ENCODE measurements around the gene MYO1B. TPM values are rescaled to one million over a fixed set of nuclear protein-coding genes. Genes with fewer than 3 reads are reported as not detected.

Gene MYO1B
- total RNA-seq, 1 donor from 2014 or later = 157 TPM

GRCh38 chr2:191212119-191212518 is 33.1 kb upstream of the MYO1B start:
- no peaks in the 10 kb centered on the region for H3K27me3 Mint-ChIP-seq
- TF ChIP-seq, protein P1, sequence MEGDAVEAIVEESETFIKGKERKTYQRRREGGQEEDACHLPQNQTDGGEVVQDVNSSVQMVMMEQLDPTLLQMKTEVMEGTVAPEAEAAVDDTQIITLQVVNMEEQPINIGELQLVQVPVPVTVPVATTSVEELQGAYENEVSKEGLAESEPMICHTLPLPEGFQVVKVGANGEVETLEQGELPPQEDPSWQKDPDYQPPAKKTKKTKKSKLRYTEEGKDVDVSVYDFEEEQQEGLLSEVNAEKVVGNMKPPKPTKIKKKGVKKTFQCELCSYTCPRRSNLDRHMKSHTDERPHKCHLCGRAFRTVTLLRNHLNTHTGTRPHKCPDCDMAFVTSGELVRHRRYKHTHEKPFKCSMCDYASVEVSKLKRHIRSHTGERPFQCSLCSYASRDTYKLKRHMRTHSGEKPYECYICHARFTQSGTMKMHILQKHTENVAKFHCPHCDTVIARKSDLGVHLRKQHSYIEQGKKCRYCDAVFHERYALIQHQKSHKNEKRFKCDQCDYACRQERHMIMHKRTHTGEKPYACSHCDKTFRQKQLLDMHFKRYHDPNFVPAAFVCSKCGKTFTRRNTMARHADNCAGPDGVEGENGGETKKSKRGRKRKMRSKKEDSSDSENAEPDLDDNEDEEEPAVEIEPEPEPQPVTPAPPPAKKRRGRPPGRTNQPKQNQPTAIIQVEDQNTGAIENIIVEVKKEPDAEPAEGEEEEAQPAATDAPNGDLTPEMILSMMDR (IDR thresholded peaks at IDR 0.05; ENCODE audit: unreplicated experiment) = no peak
- peaks cover 15% of the 10 kb centered on the region for H3K9me3 Mint-ChIP-seq (ENCODE audit: low read depth)
- H3K4me3 Mint-ChIP-seq (ENCODE audit: low read depth) = no peak overlapping the region
- H3K27ac Mint-ChIP-seq = no peak overlapping the region
- no peak for DNase-seq (ENCODE audit: low spot score, unreplicated experiment)
- H3K4me1 Mint-ChIP-seq (ENCODE audit: low read depth) = peaks cover 2% of the 10 kb centered on the region
- peaks cover 4% of the 10 kb centered on the region for H3K36me3 Mint-ChIP-seq (ENCODE audit: insufficient read depth)

DNA sequence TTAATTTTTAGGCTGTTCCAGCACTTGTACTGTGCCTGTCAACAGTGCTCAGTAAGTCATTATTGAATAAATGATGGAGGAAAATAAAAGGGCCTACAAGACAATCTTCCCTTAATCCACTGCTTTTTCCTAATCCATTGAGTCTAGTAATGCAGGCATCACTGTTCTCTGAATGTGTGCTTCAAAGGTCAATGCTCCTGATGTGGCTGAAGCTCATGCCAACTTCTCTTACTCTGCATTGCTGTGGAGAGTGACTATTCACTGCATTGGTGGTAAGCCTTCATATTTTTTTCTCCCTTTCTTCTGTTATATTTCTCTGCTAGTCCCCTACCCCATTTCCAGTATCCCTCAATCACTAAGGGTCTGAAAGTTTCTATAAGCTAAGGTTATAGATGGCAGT is 31.9 kb upstream of the MYO1B start:
- Mint-ChIP-seq H3K27ac (no peak overlapping the region), H3K27me3 (no peaks in the 10 kb centered on the region), H3K9me3 (ENCODE audit: low read depth) (peaks cover 15% of the 10 kb centered on the region), H3K4me3 (ENCODE audit: low read depth) (no peak overlapping the region), H3K36me3 (ENCODE audit: insufficient read depth) (peaks cover 4% of the 10 kb centered on the region), H3K4me1 (ENCODE audit: low read depth) (peaks cover 6% of the 10 kb centered on the region)
- DNase-seq (ENCODE audit: low spot score, unreplicated experiment) = no peak
- TF ChIP-seq, protein P1 (IDR thresholded peaks at IDR 0.05; ENCODE audit: unreplicated experiment) = no peak

DNA sequence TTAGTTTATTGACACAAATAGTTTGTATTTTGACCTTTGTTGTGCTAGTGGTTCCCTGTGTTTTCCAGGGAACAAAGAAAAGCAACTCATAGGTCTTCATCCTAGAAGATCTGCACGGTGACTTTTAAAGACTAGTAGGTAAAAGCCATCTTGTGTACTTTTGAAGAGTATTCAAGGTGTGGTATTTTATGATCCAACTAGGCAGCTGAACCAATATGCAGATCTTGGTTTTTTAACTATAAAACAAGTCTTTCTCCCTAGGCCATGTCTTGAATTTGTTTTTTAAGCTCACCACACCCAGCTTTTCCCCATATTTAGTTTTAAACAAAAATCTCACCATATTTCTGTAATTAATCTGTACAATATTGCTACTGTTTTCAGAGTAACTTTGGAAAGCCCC is 30.0 kb upstream of the MYO1B start:
- Mint-ChIP-seq H3K4me3 (ENCODE audit: low read depth) (no peak overlapping the region), H3K4me1 (ENCODE audit: low read depth) (peaks cover 8% of the 10 kb centered on the region), H3K27ac (no peak overlapping the region), H3K9me3 (ENCODE audit: low read depth) (peaks cover 15% of the 10 kb centered on the region), H3K36me3 (ENCODE audit: insufficient read depth) (peaks cover 4% of the 10 kb centered on the region), H3K27me3 (no peaks in the 10 kb centered on the region)
- DNase-seq (ENCODE audit: low spot score, unreplicated experiment) = no peak
- TF ChIP-seq, protein P1 (IDR thresholded peaks at IDR 0.05; ENCODE audit: unreplicated experiment) = no peak

DNA sequence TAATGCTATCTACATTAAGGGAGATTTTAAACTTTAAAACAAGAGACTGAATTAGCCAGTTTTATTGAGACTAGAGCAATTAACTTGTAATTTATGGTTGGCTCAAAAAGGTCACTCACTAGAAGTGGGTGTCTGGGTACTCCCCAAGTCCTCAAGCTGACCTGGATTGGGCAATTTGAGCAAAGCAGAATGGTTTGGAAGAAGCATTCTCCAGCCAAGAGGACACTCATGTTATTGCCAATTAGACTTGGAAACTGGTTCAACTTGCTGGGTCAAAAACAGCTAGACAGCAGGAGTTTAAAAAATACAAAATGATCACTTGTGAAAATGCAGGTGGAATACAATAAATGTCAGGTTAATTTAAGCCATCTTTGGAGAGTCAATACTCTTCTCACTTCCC is 29.5 kb upstream of the MYO1B start:
- H3K36me3 Mint-ChIP-seq (ENCODE audit: insufficient read depth) = peaks cover 4% of the 10 kb centered on the region
- TF ChIP-seq, protein P1 (IDR thresholded peaks at IDR 0.05; ENCODE audit: unreplicated experiment) = no peak
- no peak for DNase-seq (ENCODE audit: low spot score, unreplicated experiment)
- peaks cover 8% of the 10 kb centered on the region for H3K4me1 Mint-ChIP-seq (ENCODE audit: low read depth)
- no peak overlapping the region for H3K4me3 Mint-ChIP-seq (ENCODE audit: low read depth)
- H3K27ac Mint-ChIP-seq = no peak overlapping the region
- H3K9me3 Mint-ChIP-seq (ENCODE audit: low read depth) = peaks cover 12% of the 10 kb centered on the region
- no peaks in the 10 kb centered on the region for H3K27me3 Mint-ChIP-seq

DNA sequence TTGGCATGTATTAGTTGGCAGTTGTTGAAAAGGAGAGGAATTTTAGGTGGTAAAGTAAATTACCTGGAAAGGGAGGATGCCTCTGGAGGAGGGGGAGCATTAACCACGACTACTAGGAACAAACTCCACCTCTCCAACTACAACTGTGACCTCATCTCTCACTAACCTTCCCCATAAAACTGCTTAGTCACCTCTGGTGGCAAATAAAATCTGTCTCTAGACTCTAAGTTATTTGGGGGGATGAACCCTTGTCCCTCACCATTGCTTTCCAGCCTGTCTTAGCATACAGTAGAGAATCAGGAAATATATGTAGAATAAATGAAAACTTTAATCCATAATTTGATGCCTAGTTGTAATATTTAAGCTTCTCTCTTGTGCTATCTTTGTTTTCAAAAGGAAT is 27.6 kb upstream of the MYO1B start:
- Mint-ChIP-seq H3K36me3 (ENCODE audit: insufficient read depth) (no peaks in the 10 kb centered on the region), H3K27ac (peak overlapping the region; percentile 40), H3K4me3 (ENCODE audit: low read depth) (no peak overlapping the region), H3K9me3 (ENCODE audit: low read depth) (peaks cover 4% of the 10 kb centered on the region), H3K27me3 (no peaks in the 10 kb centered on the region), H3K4me1 (ENCODE audit: low read depth) (peaks cover 8% of the 10 kb centered on the region)
- DNase-seq (ENCODE audit: low spot score, unreplicated experiment) = no peak
- TF ChIP-seq, protein P1 (IDR thresholded peaks at IDR 0.05; ENCODE audit: unreplicated experiment) = no peak

Measured in progenitor cell of endocrine pancreas (in vitro differentiated cells).